PC-9 (cell line): Measurements from ENCODE around the gene KRT16.

Experiments
- CTCF ChIP-seq: fragments of 200-600 bp; sonication (generic); conservative IDR thresholded peaks from 2 replicates; pipeline ENCODE4 v1.6.1; 2017; ENCODE audit warnings: mixed run types, antibody characterized with exemption, mild to moderate bottlenecking, moderate library complexity
- EZH2 ChIP-seq: fragments of 200-600 bp; sonication (generic); IDR thresholded peaks from 2 replicates; pipeline ENCODE4 v1.8.0; 2017; ENCODE audit warnings: antibody characterized with exemption, low read depth

- TF ChIP-seq CTCF: no peak
- TF ChIP-seq EZH2: no peak
These were observed 1.5 kb upstream of the KRT16 start for GRCh38 chr17:41614098-41614497.
